Vagina (tissue), 2 donors: ENCODE data around the gene SIDT1. TPM values are rescaled to one million over a fixed set of nuclear protein-coding genes. Genes with fewer than 3 reads are reported as not detected.

Experiments used
- DNase-seq, 2 donors: peaks; one replicate each; pipeline ENCODE4 v3.0.0-alpha.2; 2017; ENCODE audit errors: extremely low spot score in 2 of 2
- H3K27ac ChIP-seq: fragments of 200-600 bp; sonication (generic); one replicate; pipeline ENCODE4 v1.5.1; 2019
- H3K27me3 ChIP-seq: fragments of 200-600 bp; sonication (generic); one replicate; pipeline ENCODE4 v1.5.1; 2019
- H3K36me3 ChIP-seq, 2 donors: fragments of 200-600 bp; sonication (generic); one replicate each; pipeline ENCODE4 v1.5.1; 2017 to 2019
- H3K4me1 ChIP-seq: fragments of 200-600 bp; sonication (generic); one replicate; pipeline ENCODE4 v1.5.1; 2019
- H3K4me3 ChIP-seq, 2 donors: fragments of 200-600 bp; sonication (generic); 1 replicate in 1 of 2; 2 replicates in 1 of 2; pipeline ENCODE4 v1.5.1; 2016 to 2019
- H3K9me3 ChIP-seq: fragments of 200-600 bp; sonication (generic); one replicate; pipeline ENCODE4 v1.5.1; 2019
- CTCF ChIP-seq, 3 experiments: fragments of 450-650 bp in 2 of 3; fragments of 200-600 bp in 1 of 3; sonication (generic) in 1 of 3; IDR thresholded peaks; one replicate each; pipeline ENCODE4 v1.5.1; 2017 to 2019; ENCODE audit warnings: antibody characterized with exemption in 3 of 3, mild to moderate bottlenecking in 2 of 3, moderate library complexity in 2 of 3
- POLR2A ChIP-seq, 2 donors: fragments of 450-650 bp; IDR thresholded peaks; one replicate each; pipeline ENCODE4 v1.6.1; 2017; ENCODE audit warnings: antibody characterized with exemption in 2 of 2, mild to moderate bottlenecking in 2 of 2, moderate library complexity in 2 of 2
- POLR2AphosphoS5 ChIP-seq, 2 donors: sonication (generic); formaldehyde crosslinking; IDR thresholded peaks; one replicate each; pipeline ENCODE4 v1.9.0; 2017; ENCODE audit warnings: antibody characterized with exemption in 2 of 2, mild to moderate bottlenecking in 2 of 2, low read depth in 1 of 2; ENCODE audit not compliant: insufficient read depth in 1 of 2
- intact Hi-C: fragments of 100-400 bp; cut with DNase I; formaldehyde crosslinking; loops from one replicate; pipeline ENCODE4 v1.15.1; 2023
- total RNA-seq: library from RNA; depleted of rRNA; stranded (reverse); fragments of >200 nt; gene quantifications from one replicate; pipeline ENCODE4 v1.2.3, GENCODE V29; 2016

Gene SIDT1
- total RNA-seq, 1 donor from 2014 or later, result 44.0 TPM

GRCh38 chr3:113637756-113638155 lies 105.4 kb downstream of the SIDT1 start:
- H3K27ac ChIP-seq, result no peak overlapping the region
- no peak overlapping the region for H3K4me3 ChIP-seq
- no peaks in the 10 kb centered on the region for H3K27me3 ChIP-seq
- DNase-seq, result no peak
- TF ChIP-seq POLR2AphosphoS5 (IDR thresholded peaks at IDR 0.05; ENCODE audit: insufficient read depth in 1 of 2, low read depth in 1 of 2) (no peak), CTCF (IDR thresholded peaks at IDR 0.05) (no peak), POLR2A (IDR thresholded peaks at IDR 0.05) (no peak)
- H3K9me3 ChIP-seq, result no peaks in the 10 kb centered on the region
- H3K36me3 ChIP-seq, result no peaks in the 10 kb centered on the region
- no peaks in the 10 kb centered on the region for H3K4me1 ChIP-seq
- intact Hi-C loops, result no loop called here

- H3K4me3 ChIP-seq, result no peak overlapping the region
- no peaks in the 10 kb centered on the region for H3K4me1 ChIP-seq
- no peaks in the 10 kb centered on the region for H3K9me3 ChIP-seq
- no peak for DNase-seq
- H3K27ac ChIP-seq, result no peak overlapping the region
- H3K27me3 ChIP-seq, result no peaks in the 10 kb centered on the region
- H3K36me3 ChIP-seq, result no peaks in the 10 kb centered on the region
- intact Hi-C loops, result no loop called here
- TF ChIP-seq POLR2A (IDR thresholded peaks at IDR 0.05) (no peak), CTCF (IDR thresholded peaks at IDR 0.05) (no peak), POLR2AphosphoS5 (IDR thresholded peaks at IDR 0.05; ENCODE audit: insufficient read depth in 1 of 2, low read depth in 1 of 2) (no peak)
Measured at GRCh38 chr3:113638910-113639309, 106.6 kb downstream of the SIDT1 start.

- peaks cover 3% of the 10 kb centered on the region for H3K9me3 ChIP-seq
- no peak overlapping the region for H3K4me3 ChIP-seq
- H3K27ac ChIP-seq, result no peak overlapping the region
- intact Hi-C loops, result no loop called here
- H3K4me1 ChIP-seq, result no peaks in the 10 kb centered on the region
- no peaks in the 10 kb centered on the region for H3K27me3 ChIP-seq
- TF ChIP-seq POLR2AphosphoS5 (IDR thresholded peaks at IDR 0.05; ENCODE audit: insufficient read depth in 1 of 2, low read depth in 1 of 2), result no peak
- TF ChIP-seq CTCF (IDR thresholded peaks at IDR 0.05), result no peak
- no peak for TF ChIP-seq POLR2A (IDR thresholded peaks at IDR 0.05)
- no peak for DNase-seq
- H3K36me3 ChIP-seq, result no peaks in the 10 kb centered on the region
Measured at GRCh38 chr3:113643583-113643982, 111.2 kb downstream of the SIDT1 start.

- H3K27ac ChIP-seq, result no peak overlapping the region
- peaks cover 3% of the 10 kb centered on the region for H3K9me3 ChIP-seq
Measured at GRCh38 chr3:113648524-113648923, 116.2 kb downstream of the SIDT1 start.

More at GRCh38 chr3:113648524-113648923, 116.2 kb downstream of the SIDT1 start:
- H3K4me3 ChIP-seq, result no peak overlapping the region
- intact Hi-C loops, result no loop called here
- no peaks in the 10 kb centered on the region for H3K36me3 ChIP-seq
- TF ChIP-seq CTCF (IDR thresholded peaks at IDR 0.05) (no peak), POLR2A (IDR thresholded peaks at IDR 0.05) (no peak), POLR2AphosphoS5 (IDR thresholded peaks at IDR 0.05; ENCODE audit: insufficient read depth in 1 of 2, low read depth in 1 of 2) (no peak)
- DNase-seq, result no peak
- H3K27me3 ChIP-seq, result no peaks in the 10 kb centered on the region
- no peaks in the 10 kb centered on the region for H3K4me1 ChIP-seq
